DMS153 treated with DMSO at 0.1 percent for 48 hours (cell line): Measurements from ENCODE around the gene AEN.

Source experiments
- DNase-seq: peaks from one replicate; lab custom pipeline; 2025; ENCODE audit not compliant: unreplicated experiment; lab: John Stamatoyannopoulos, UW

Gene AEN

GRCh38 chr15:88664151-88664778 lies 43.1 kb downstream of the AEN start:
- DNase-seq = no peak

- no peak for DNase-seq
Measured at GRCh38 chr15:88674661-88675060, 53.5 kb downstream of the AEN start.

DNA sequence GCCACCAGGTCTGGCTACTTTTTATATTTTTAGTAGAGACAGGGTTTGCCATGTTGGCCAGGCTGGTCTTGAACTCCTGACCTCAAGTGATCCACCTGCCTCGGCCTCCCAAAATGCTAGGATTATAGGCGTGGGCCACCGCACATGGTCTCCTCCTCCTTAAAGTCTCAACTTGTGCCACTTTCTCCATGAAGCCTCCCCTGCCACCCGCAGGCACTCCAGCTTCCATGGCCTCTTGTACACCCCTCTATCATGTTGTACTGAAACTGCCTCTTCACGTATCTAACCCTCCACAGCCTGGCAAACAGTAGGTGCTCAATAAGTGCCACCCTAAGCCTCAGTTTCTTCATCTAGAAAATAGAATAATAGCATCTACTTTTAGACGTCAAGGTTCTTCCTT lies 57.6 kb downstream of the AEN start:
- DNase-seq = no peak

DNA sequence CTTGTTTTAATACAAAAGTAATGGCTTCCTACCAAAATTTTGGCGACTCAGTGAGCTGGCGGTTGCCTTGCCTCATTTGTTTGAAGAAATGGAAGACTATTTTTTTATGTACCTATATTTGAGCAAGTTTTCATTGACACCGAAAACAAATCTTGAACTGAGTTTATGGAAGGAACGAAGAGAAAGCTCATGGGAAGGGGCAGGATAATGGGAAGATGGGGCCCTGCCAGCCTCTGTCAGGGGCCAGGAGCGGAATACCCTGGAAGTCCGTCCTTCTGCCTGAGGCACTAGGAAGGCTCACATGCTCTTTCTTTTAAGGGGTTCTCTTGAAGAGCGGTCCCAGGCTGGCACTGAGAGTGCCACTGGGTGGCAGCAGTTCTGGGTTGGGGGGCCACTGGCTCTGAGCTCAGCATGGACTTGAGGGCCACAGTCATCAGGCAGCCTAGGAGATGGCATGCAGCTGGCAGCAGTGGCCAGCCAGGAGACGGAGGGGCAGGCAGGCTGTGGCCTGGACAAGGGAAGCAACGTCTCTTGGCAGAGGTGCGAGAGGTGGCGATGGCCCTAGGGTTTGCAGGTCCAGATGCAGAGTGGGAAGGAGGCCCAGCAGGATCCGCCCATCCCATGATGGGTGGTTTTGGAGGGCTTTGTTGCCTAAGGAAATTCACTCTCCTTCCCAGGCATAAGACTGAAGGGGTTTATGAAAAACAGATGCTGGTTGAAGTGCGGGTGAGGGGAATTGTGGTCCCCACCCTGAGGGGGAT lies 59.3 kb downstream of the AEN start:
- DNase-seq = no peak

- DNase-seq = no peak
Measured at GRCh38 chr15:88681610-88682221, 60.6 kb downstream of the AEN start.
